Gastroesophageal sphincter (tissue), 4 donors: ENCODE data around the gene THBS1. TPM values are rescaled to one million over a fixed set of nuclear protein-coding genes. Genes with fewer than 3 reads are reported as not detected.

Experiments used
- ATAC-seq: fragments of 150-250 bp; one replicate; pipeline ENCODE4 v1.9.1; 2016; ENCODE audit warnings: mild to moderate bottlenecking, moderate library complexity
- H3K27ac ChIP-seq, 4 donors: fragments of 200-600 bp; sonication (generic) in 3 of 4; 1 replicate in 3 of 4; 2 replicates in 1 of 4; pipeline ENCODE4 v1.5.1; 2016 to 2019
- H3K27me3 ChIP-seq: fragments of 200-600 bp; sonication (generic); one replicate; pipeline ENCODE4 v1.5.1; 2019
- H3K36me3 ChIP-seq, 2 donors: fragments of 200-600 bp; sonication (generic); one replicate each; pipeline ENCODE4 v1.5.1; 2019; ENCODE audit warnings: control low read depth in 1 of 2
- H3K4me1 ChIP-seq, 3 donors: fragments of 200-600 bp; sonication (generic); 1 replicate in 2 of 3; 2 replicates in 1 of 3; pipeline ENCODE4 v1.5.1; 2016 to 2019; ENCODE audit warnings: control low read depth in 2 of 3
- H3K4me3 ChIP-seq, 2 donors: fragments of 200-600 bp; sonication (generic); one replicate each; pipeline ENCODE4 v1.5.1; 2019; ENCODE audit warnings: mild to moderate bottlenecking in 1 of 2, moderate library complexity in 1 of 2
- H3K9me3 ChIP-seq, 3 donors: fragments of 200-600 bp; sonication (generic); one replicate each; pipeline ENCODE4 v1.5.1; 2017 to 2019; ENCODE audit warnings: control low read depth in 2 of 3
- EP300 ChIP-seq: sonication (generic); formaldehyde crosslinking; IDR thresholded peaks from one replicate; pipeline ENCODE4 v1.6.1; 2017; ENCODE audit warnings: antibody characterized with exemption, mild to moderate bottlenecking
- POLR2A ChIP-seq, 2 donors: fragments of 450-650 bp; IDR thresholded peaks; one replicate each; pipeline ENCODE4 v1.6.1; 2017; ENCODE audit warnings: antibody characterized with exemption in 2 of 2, mild to moderate bottlenecking in 2 of 2, moderate library complexity in 1 of 2
- POLR2AphosphoS5 ChIP-seq: sonication (generic); formaldehyde crosslinking; IDR thresholded peaks from one replicate; pipeline ENCODE4 v1.6.1; 2017; ENCODE audit warnings: antibody characterized with exemption
- WGBS, 2 donors: methylation state at CpG; one replicate each; pipeline ENCODE4 v1.1.5; 2018; ENCODE audit warnings: low coverage in 1 of 2; 5-methylcytosine and 5-hydroxymethylcytosine counted together
- total RNA-seq, 4 donors: library from RNA; depleted of rRNA; stranded (reverse); fragments of >200 nt; gene quantifications; one replicate each; pipeline ENCODE4 v1.1.0, GENCODE V29; 2016
- TF ChIP-seq, protein P1 (sequence below), 4 experiments: fragments of 200-600 bp in 2 of 4; fragments of 450-650 bp in 2 of 4; sonication (generic) in 1 of 4; IDR thresholded peaks; one replicate each; pipeline ENCODE4 v1.5.1; 2017 to 2019; ENCODE audit warnings: antibody characterized with exemption in 4 of 4, mild to moderate bottlenecking in 2 of 4, moderate library complexity in 2 of 4

The THBS1 gene
- total RNA-seq, 4 donors from 2014 or later = 183 to 1,645 (median 277) TPM

- no peak for ATAC-seq
- Histone ChIP-seq H3K27ac (peak overlapping the region; percentile 2 to 98 (median 82)), H3K4me1 (peaks cover 4 to 100% (median 39%) of the 10 kb centered on the region in 3 donors), H3K27me3 (no peaks in the 10 kb centered on the region), H3K9me3 (no peaks in the 10 kb centered on the region), H3K36me3 (peaks cover 0 to 90% of the 10 kb centered on the region in 2 donors), H3K4me3 (peak overlapping the region in 1 of 2 donors; percentile 80)
- WGBS, 2 donors = 57 to 69% methylated on average over 1 to 4 of the region's 4 CpGs
- TF ChIP-seq POLR2AphosphoS5 = peak; percentile 65
- TF ChIP-seq, protein P1, sequence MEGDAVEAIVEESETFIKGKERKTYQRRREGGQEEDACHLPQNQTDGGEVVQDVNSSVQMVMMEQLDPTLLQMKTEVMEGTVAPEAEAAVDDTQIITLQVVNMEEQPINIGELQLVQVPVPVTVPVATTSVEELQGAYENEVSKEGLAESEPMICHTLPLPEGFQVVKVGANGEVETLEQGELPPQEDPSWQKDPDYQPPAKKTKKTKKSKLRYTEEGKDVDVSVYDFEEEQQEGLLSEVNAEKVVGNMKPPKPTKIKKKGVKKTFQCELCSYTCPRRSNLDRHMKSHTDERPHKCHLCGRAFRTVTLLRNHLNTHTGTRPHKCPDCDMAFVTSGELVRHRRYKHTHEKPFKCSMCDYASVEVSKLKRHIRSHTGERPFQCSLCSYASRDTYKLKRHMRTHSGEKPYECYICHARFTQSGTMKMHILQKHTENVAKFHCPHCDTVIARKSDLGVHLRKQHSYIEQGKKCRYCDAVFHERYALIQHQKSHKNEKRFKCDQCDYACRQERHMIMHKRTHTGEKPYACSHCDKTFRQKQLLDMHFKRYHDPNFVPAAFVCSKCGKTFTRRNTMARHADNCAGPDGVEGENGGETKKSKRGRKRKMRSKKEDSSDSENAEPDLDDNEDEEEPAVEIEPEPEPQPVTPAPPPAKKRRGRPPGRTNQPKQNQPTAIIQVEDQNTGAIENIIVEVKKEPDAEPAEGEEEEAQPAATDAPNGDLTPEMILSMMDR (IDR thresholded peaks at IDR 0.05) = no peak
Measured at GRCh38 chr15:39585871-39586301, 5.0 kb downstream of the THBS1 start.

DNA sequence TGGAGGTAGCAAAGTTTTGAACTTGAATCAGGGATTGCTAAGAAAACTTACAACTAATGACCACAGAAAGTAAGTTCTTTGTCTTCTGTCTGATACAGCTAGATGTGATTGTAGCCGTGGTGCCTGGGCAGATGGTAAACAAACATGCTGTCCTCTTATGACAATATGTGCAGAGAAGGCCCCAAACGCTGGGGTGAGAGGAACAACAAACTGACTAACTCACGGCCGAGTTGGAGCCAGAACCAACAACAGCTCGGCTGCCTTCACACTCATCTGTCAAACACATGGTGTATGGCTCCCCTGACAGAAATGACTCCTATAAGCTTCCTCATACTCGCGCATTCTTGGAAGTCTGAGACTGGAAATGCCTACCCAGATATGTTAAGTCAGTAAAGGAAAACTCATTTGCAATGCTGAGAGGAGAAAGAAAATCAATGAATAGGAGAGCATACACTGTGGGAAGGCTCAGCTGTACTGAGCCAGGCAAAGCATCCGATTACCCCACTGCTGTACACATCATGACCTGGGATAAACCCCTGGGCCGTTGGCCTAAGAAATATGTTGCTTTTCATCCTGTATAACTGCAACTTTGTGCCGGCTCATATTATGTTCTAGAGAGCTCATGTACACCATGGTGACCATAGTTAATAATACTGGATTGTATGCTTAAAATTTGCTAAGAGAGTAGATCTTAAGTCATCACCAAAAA, 5.7 kb downstream of the THBS1 start:
- Histone ChIP-seq H3K9me3 (no peaks in the 10 kb centered on the region), H3K27ac (peak overlapping the region; percentile 2 to 98 (median 82)), H3K27me3 (no peaks in the 10 kb centered on the region), H3K4me1 (peaks cover 7 to 100% (median 39%) of the 10 kb centered on the region in 3 donors), H3K36me3 (peaks cover 0 to 96% of the 10 kb centered on the region in 2 donors), H3K4me3 (peak overlapping the region in 1 of 2 donors; percentile 80)
- TF ChIP-seq POLR2A (IDR thresholded peaks at IDR 0.05) (peak in 1 of 2 donors; percentile 33), POLR2AphosphoS5 (peak; percentile 64), EP300 (no peak)
- ATAC-seq = no peak
- WGBS, 2 donors = 31 to 50% methylated on average over 4 to 6 of the region's 10 CpGs

DNA sequence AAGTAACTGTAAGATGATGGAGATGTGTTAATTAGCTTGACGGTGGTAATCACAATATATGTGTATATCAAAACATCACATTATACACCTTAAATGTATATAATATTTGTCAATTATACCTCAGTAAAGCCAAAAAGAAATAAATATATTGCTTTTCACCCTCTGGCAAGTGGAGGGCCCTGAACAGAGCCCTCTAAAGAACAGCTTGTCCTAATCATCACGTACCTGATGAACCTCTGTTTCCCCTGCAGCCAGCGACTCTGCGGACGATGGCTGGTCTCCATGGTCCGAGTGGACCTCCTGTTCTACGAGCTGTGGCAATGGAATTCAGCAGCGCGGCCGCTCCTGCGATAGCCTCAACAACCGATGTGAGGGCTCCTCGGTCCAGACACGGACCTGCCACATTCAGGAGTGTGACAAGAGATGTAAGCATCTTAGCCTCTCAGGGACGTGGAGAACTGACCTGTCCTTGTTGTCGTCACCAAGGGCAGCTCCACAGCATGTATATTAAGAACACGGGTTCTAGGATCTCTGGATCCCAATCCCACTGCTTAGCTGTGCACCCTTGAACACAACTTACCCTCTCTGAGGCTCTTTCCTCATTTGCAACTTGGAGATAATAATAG, 6.3 kb downstream of the THBS1 start:
- 75 to 77% methylated on average over 17 of the region's 17 CpGs for WGBS, 2 donors
- H3K27me3 ChIP-seq = no peaks in the 10 kb centered on the region
- H3K27ac ChIP-seq = peak overlapping the region; percentile 2 to 98 (median 82)
- no peak overlapping the region for H3K4me3 ChIP-seq
- peaks cover 7 to 97% (median 39%) of the 10 kb centered on the region in 3 donors for H3K4me1 ChIP-seq
- ATAC-seq = no peak
- TF ChIP-seq POLR2A (IDR thresholded peaks at IDR 0.05) (no peak), POLR2AphosphoS5 (peak; percentile 66)
- peaks cover 0 to 100% of the 10 kb centered on the region in 2 donors for H3K36me3 ChIP-seq
- no peaks in the 10 kb centered on the region for H3K9me3 ChIP-seq

- peaks cover 7 to 90% (median 39%) of the 10 kb centered on the region in 3 donors for H3K4me1 ChIP-seq
- no peak overlapping the region for H3K4me3 ChIP-seq
- peak; percentile 53 for TF ChIP-seq POLR2AphosphoS5
- TF ChIP-seq POLR2A (IDR thresholded peaks at IDR 0.05) = no peak
- 31 to 41% methylated on average over 5 to 7 of the region's 13 CpGs for WGBS, 2 donors
- H3K36me3 ChIP-seq = peaks cover 0 to 100% of the 10 kb centered on the region in 2 donors
- no peaks in the 10 kb centered on the region for H3K27me3 ChIP-seq
- peak overlapping the region; percentile 2 to 98 (median 82) for H3K27ac ChIP-seq
- no peaks in the 10 kb centered on the region for H3K9me3 ChIP-seq
- no peak for ATAC-seq
Measured at GRCh38 chr15:39587731-39588530, 7.1 kb downstream of the THBS1 start.

- H3K27ac ChIP-seq = peak overlapping the region in 3 of 4 donors; percentile 69 to 98 (median 95)
- peaks cover 7 to 90% (median 43%) of the 10 kb centered on the region in 3 donors for H3K4me1 ChIP-seq
- no peak overlapping the region for H3K4me3 ChIP-seq
Measured at GRCh38 chr15:39588531-39589192, 7.8 kb downstream of the THBS1 start.

More at GRCh38 chr15:39588531-39589192, 7.8 kb downstream of the THBS1 start:
- TF ChIP-seq, protein P1 (IDR thresholded peaks at IDR 0.05) = no peak
- TF ChIP-seq POLR2AphosphoS5 = peak; percentile 29
- Histone ChIP-seq H3K36me3 (peaks cover 0 to 100% of the 10 kb centered on the region in 2 donors), H3K9me3 (no peaks in the 10 kb centered on the region), H3K27me3 (no peaks in the 10 kb centered on the region)
- no peak for ATAC-seq
- WGBS, 2 donors = 75 to 76% methylated on average over 3 to 7 of the region's 13 CpGs
